ENCODE data around the gene AMPD1.
A peak's percentile ranks its signal among the peaks of the same experiment; 100 is the strongest.

AMPD1 gene
- total RNA-seq = 0 reads per million in 2 donors

GRCh38 chr1:114695430-114696058 is at the start of gene AMPD1:
AMPD1 (minus strand) TSS chr1:114695546; CDS start chr1:114695471, 75 bp downstream.
- no peak for DNase-seq

GRCh38 chr1:114741963-114742746 is 46.8 kb upstream of the AMPD1 start:
- DNase-seq = no peak

DNA sequence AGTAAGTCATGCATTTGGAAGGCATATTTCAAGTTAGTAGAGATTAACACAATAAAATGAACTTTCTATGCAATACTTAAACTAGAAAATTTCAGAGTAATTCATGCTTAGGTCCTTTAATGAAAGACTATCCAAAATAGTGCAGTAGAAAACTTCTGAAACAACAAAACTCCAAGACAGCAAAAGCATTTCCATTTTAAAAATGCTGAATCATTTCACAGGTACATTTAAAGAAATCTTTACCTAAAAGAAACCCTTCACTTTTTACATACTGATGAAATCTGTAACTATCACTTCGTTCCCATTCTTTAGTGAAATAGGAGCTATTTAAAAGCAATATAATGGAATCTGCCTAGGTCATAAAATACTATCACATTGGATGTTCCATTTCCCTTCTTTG is 45.0 kb upstream of the AMPD1 start:
- DNase-seq = no peak

DNA sequence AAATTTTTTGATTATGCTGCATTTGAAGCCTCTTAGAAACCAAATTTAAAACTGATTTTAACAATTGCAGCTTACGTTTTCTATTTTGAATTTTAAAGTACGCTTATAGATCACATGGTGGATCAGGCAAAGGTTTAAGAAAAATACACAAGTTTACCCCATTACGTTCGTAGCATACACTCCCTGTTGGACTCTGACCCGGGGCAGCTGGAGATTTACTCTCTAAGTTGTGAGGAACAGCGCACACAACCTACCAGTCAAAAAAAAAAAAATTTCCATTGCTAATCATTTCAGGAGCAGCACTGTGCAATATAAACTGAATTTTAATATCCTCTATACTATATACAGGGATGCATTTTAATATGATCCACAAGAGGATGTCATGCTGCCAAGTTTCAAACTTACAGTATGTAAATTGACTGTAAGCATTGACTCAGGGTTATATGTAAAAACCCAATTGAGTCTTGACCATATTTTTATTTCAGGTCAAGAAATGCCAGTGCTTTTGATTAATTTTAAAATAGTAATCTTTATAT is 42.0 kb upstream of the AMPD1 start:
- DNase-seq = no peak

- no peak for DNase-seq
Measured at GRCh38 chr1:114735479-114735878, 40.1 kb upstream of the AMPD1 start.

DNA sequence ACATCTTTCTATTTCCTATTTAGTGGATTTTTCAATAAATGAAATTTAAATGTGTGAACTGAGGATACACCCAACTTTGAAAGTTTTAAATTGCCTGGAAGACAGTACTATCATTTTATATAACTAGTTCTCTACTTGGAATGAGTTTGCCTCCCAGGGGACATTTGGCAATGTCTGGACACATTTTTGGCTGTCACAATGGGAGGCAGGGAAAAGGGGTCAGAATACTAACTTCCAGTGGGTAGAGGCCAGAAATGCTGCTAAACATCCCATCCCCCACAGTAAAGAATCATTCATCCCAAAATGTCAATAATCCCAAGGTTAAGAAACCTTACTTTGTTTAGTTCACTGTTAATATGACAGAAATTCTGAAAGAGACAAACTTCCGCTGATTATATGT is 34.4 kb upstream of the AMPD1 start:
- no peak for DNase-seq

DNA sequence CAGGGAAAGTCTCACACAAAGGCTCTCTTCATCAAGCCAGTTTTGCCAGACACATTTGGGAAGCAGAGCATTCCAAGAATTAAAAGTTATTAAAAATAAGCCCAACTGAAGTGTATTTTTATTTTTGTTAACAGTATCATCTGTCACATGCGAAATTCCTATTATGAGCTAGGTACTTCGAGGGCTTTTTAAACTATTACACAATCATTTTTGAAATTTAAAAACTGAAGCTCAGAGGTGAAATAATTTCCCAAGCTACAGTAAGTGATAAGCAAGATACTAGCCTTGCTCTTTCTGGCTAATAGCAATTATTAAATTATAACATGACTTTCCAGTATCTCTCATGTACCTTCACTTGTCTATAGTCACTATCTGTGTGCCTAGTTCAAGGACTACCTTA is 33.2 kb upstream of the AMPD1 start:
- DNase-seq = no peak

- no peak for DNase-seq
Measured at GRCh38 chr1:114725230-114725629, 29.9 kb upstream of the AMPD1 start.

GRCh38 chr1:114723915-114724314 is 28.6 kb upstream of the AMPD1 start:
- no peak for DNase-seq

- no peak for DNase-seq
Measured at GRCh38 chr1:114723457-114723856, 28.1 kb upstream of the AMPD1 start.

DNA sequence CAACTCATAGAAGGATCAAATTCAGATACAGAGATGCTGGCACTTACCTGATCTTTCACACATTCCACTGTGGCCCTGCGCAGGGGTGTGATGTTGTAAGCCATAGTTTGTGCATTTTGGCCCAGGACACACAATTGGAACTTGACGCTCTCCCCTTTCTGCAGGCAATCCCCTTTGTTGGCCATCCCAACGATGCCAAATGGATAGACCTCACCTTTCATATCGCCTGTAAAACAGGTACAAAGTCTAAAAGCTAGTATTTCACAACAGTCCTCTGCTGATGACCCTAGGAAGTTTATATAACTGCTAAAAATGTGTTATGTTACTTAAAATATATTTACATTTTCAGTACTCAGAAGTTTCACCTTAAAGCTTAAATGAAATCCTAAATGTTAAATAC is 25.1 kb upstream of the AMPD1 start:
- no peak for DNase-seq

- no peak for DNase-seq
Measured at GRCh38 chr1:114719424-114719787, 24.1 kb upstream of the AMPD1 start.

- no peak for DNase-seq
Measured at GRCh38 chr1:114718661-114719423, 23.5 kb upstream of the AMPD1 start.

GRCh38 chr1:114716304-114717170 is 21.2 kb upstream of the AMPD1 start, which contains the start of gene NRAS:
NRAS (minus strand) TSS chr1:114716771; CDS start chr1:114716160, 611 bp downstream.
- DNase-seq = peak; percentile 96

DNA sequence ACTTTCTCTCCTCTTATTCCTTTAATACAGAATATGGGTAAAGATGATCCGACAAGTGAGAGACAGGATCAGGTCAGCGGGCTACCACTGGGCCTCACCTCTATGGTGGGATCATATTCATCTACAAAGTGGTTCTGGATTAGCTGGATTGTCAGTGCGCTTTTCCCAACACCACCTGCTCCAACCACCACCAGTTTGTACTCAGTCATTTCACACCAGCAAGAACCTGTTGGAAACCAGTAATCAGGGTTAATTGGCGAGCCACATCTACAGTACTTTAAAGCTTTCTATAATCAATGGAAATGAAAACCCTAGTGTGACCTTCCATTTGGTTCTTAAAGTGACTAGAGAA is 20.6 kb upstream of the AMPD1 start:
- DNase-seq = no peak

GRCh38 chr1:114712977-114713376 is 17.6 kb upstream of the AMPD1 start:
- no peak for DNase-seq

GRCh38 chr1:114710360-114710759 is 15.0 kb upstream of the AMPD1 start:
- no peak for DNase-seq

DNA sequence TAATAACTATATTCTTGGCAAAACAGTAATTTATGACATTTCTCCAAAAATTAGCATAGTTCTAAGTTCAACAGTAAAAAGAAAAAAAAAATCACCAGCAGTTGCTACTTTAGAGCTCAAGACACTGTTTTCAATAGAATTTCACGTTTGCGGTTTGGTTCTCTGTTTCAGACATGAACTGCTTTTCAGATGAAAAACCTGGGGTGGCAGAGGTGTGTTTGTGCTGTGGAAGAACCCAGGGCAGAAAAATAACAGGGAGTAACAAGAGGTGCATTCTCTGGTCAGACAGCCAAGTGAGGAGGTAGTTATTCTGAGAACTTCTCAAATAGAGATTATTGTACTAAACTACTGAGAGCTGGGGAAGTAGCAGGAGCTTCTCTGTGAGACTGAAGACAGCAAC is 12.3 kb upstream of the AMPD1 start:
- no peak for DNase-seq

GRCh38 chr1:114703242-114703641 is 7.9 kb upstream of the AMPD1 start:
- DNase-seq = no peak

GRCh38 chr1:114702737-114703136 is 7.4 kb upstream of the AMPD1 start:
- DNase-seq = no peak

- no peak for DNase-seq
Measured at GRCh38 chr1:114701931-114702330, 6.6 kb upstream of the AMPD1 start.

DNA sequence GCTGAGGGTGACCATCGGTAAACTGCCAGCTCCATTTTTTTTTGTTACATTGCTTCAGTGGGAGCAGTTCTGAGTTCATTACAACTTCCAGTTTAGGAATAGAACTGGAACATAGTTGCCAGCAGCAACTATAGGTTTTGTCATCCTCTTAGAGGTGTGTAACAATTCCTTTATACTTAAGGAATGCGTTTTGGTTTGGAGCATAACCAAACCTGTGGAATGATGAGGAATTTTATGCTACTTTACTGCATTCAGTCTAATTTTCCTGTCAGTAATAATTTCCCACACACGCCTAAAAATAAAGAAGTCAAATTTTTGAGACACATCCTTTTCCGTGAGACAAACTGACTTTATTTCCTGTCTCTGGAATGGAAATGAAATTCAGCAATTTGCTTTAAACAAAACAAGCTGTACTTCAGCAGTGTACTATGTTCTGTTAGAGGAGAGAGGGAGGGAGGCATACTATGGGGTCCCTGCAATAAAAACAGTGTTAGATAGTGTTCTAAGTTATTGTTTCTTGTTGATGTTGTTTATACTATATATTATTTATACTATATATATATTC is 4.8 kb upstream of the AMPD1 start:
- DNase-seq = no peak

Measured in activated gamma-delta T cell (primary cell).